Neural crest cell (in vitro differentiated cells): ENCODE measurements around the gene LYPD4. TPM values are rescaled to one million over a fixed set of nuclear protein-coding genes. Genes with fewer than 3 reads are reported as not detected.

ENCODE experiments used
- DNase-seq: peaks from one replicate; pipeline ENCODE4 v3.0.0; 2021; ENCODE audit warnings: low read depth, mixed read lengths, low spot score
- H3K27ac Mint-ChIP-seq: one replicate; pipeline ENCODE4 v1.8.0; 2021; ENCODE audit warnings: mild to moderate bottlenecking, mixed read lengths; ENCODE audit not compliant: unreplicated experiment
- H3K27me3 Mint-ChIP-seq: 2 replicates; pipeline ENCODE4 v1.8.0; 2021; ENCODE audit warnings: low read depth, mild to moderate bottlenecking, mixed read lengths
- H3K36me3 Mint-ChIP-seq: 2 replicates; pipeline ENCODE4 v1.8.0; 2021; ENCODE audit warnings: low read depth, mild to moderate bottlenecking, mixed read lengths
- H3K4me1 Mint-ChIP-seq: 2 replicates; pipeline ENCODE4 v1.8.0; 2021; ENCODE audit warnings: mixed read lengths
- H3K4me3 Mint-ChIP-seq: one replicate; pipeline ENCODE4 v1.8.0; 2021; ENCODE audit warnings: mild to moderate bottlenecking, mixed read lengths
- H3K9me3 Mint-ChIP-seq: 2 replicates; pipeline ENCODE4 v1.8.0; 2021; ENCODE audit warnings: mixed read lengths
- total RNA-seq: library from RNA; stranded (reverse); gene quantifications from 2 replicates; pipeline ENCODE4 v1.2.1, GENCODE V29; 2021
- TF ChIP-seq, protein P1 (sequence below): fragments of 200-600 bp; sonication (generic); conservative IDR thresholded peaks from 2 replicates; pipeline ENCODE4 v1.5.0; 2021; ENCODE audit warnings: antibody characterized with exemption, mild to moderate bottlenecking

The LYPD4 gene
- total RNA-seq, 1 donor from 2014 or later = not detected

DNA sequence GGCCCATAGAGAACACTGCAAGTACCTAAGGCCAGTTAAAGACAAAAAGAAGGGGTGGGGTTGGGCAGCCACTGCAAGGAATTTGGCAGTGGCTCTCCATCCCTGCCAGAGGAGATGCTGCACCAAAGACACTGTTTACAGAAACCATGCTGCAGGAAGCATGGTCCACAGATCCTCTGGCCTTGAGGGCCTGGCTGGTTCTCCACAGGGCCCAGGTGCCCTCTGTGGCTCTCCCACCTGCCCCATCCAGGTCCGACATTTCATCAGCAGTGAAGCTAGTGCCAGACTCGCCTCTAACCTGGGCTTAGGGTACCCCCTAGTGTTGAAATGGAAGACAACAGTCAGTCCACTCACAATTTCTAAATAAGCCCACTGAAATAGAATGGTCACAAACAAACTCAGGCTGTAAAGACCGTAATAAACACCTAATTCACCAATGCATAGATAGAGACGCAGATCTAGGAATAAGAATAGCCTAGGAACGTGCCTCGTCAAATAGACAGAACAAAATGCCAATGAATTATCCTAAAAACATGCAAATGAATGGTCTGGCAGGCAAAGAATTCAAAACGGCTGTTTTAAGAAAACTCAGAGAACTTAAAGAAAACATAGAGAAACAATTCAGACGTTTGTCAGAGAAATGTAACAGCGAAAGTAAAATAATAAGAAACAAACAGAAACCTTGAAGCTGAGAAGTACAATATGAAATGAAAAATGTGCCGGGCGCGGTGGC is 23.3 kb downstream of the LYPD4 start:
- no peak overlapping the region for H3K27ac Mint-ChIP-seq

DNA sequence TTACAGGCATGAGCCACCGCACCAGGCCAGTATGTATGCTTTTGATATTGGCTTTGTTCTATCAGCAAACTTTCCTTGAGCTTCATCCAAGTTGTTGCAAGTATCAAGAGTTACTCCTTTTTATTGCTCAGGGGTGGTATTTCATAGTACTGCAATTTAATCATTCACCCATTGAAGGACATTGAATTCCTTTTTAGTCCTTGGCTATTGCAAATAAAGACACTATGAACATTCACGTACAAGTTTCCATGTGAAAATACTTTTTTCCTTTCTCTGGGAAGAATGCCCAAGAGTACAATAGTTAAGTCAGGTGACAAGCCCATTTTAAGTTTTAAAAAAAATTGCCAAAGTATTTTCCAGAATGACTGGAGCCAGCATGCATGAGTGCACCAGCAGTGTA is 27.7 kb downstream of the LYPD4 start:
- Mint-ChIP-seq H3K4me3 (no peak overlapping the region), H3K36me3 (no peaks in the 10 kb centered on the region), H3K9me3 (no peaks in the 10 kb centered on the region), H3K4me1 (no peaks in the 10 kb centered on the region), H3K27me3 (peaks cover 67% of the 10 kb centered on the region), H3K27ac (no peak overlapping the region)
- TF ChIP-seq, protein P1, sequence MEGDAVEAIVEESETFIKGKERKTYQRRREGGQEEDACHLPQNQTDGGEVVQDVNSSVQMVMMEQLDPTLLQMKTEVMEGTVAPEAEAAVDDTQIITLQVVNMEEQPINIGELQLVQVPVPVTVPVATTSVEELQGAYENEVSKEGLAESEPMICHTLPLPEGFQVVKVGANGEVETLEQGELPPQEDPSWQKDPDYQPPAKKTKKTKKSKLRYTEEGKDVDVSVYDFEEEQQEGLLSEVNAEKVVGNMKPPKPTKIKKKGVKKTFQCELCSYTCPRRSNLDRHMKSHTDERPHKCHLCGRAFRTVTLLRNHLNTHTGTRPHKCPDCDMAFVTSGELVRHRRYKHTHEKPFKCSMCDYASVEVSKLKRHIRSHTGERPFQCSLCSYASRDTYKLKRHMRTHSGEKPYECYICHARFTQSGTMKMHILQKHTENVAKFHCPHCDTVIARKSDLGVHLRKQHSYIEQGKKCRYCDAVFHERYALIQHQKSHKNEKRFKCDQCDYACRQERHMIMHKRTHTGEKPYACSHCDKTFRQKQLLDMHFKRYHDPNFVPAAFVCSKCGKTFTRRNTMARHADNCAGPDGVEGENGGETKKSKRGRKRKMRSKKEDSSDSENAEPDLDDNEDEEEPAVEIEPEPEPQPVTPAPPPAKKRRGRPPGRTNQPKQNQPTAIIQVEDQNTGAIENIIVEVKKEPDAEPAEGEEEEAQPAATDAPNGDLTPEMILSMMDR = no peak
- no peak for DNase-seq

More for the DNA sequence above, 23.3 kb downstream of the LYPD4 start:
- TF ChIP-seq, protein P1 = peak; percentile 65
- Mint-ChIP-seq H3K9me3 (no peaks in the 10 kb centered on the region), H3K36me3 (no peaks in the 10 kb centered on the region), H3K27me3 (peaks cover 63% of the 10 kb centered on the region), H3K4me1 (no peaks in the 10 kb centered on the region), H3K4me3 (no peak overlapping the region)
- peak; percentile 14 for DNase-seq

DNA sequence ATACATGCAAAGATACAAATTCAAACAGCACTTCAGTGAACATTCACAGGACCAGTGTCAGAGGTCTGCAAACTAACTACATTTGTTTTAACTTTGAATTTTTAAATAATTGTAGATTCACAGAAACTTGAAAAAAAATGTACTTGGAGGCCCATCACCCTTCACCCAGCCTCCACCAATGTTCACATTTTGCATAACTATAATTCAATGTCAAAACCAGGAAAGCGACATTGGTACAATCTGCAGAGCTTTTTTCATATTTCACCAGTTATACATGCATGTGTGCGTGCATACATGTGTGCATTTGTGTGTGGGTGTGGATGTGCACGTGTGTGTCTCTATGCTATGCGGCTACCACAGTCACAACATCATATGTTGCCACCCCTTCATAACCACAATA is 29.2 kb downstream of the LYPD4 start:
- Mint-ChIP-seq H3K9me3 (no peaks in the 10 kb centered on the region), H3K27ac (no peak overlapping the region), H3K36me3 (no peaks in the 10 kb centered on the region), H3K4me1 (no peaks in the 10 kb centered on the region), H3K4me3 (no peak overlapping the region), H3K27me3 (peaks cover 55% of the 10 kb centered on the region)
- TF ChIP-seq, protein P1 = no peak
- no peak for DNase-seq

DNA sequence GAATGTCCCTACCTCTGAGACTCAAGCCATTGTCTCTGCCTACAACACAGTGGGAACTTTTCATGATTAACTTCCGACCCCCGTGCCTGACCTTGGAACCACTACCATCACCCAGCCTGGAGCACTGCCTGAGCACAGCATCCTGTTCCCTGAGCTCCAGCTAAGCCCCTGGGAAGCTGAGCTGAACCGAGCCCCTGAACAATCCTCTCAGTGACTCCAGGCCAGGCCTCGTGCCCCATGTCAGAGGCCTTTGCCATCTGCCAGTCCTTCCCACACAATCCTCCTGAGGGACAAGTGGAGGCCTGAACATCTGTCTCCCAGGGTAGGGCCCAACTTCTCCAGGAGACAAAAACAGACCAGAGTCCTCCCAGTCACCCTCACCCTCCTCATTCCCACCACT is 30.6 kb downstream of the LYPD4 start:
- no peaks in the 10 kb centered on the region for H3K36me3 Mint-ChIP-seq
- H3K9me3 Mint-ChIP-seq = no peaks in the 10 kb centered on the region
- H3K4me3 Mint-ChIP-seq = no peak overlapping the region
- TF ChIP-seq, protein P1 = no peak
- H3K27ac Mint-ChIP-seq = no peak overlapping the region
- peaks cover 51% of the 10 kb centered on the region for H3K27me3 Mint-ChIP-seq
- DNase-seq = no peak
- no peaks in the 10 kb centered on the region for H3K4me1 Mint-ChIP-seq

DNA sequence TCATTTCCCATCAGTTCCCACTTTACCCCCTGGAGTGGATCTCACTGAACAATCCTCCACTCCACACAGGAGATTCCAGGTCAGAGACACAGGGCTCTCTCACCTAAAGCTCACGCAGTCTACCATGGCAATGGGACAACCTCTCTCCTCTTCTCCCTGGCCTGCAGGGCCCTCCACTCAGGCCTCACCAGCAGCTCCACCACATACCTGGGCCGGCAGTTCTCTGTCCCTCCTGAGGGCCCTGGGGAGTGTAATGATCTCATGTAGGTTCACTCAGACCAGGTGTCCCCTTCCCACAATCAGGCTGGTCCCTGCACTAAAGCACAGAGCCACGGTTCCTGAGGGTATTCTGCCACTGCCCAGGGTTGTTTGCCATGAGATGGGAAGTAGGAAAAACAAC is 32.5 kb downstream of the LYPD4 start:
- no peak for DNase-seq
- no peaks in the 10 kb centered on the region for H3K36me3 Mint-ChIP-seq
- TF ChIP-seq, protein P1 = no peak
- H3K4me3 Mint-ChIP-seq = no peak overlapping the region
- no peaks in the 10 kb centered on the region for H3K4me1 Mint-ChIP-seq
- no peak overlapping the region for H3K27ac Mint-ChIP-seq
- H3K27me3 Mint-ChIP-seq = peaks cover 45% of the 10 kb centered on the region
- no peaks in the 10 kb centered on the region for H3K9me3 Mint-ChIP-seq
